BLaER1 treated with 17β-estradiol and CSF1 and Interleukin-3, amounts not matched to agents 10 nM and 100 nM (cell line): Measurements from ENCODE around the gene EPB41.

Source experiments
- H3K27ac ChIP-seq, 11 experiments: shearing (Covaris generic); formaldehyde crosslinking; 2 replicates each; pipeline ENCODE4 v1.8.1; 2022
- H3K27me3 ChIP-seq, 11 experiments: shearing (Covaris generic); formaldehyde crosslinking; 2 replicates each; pipeline ENCODE4 v1.8.1; 2022
- H3K36me3 ChIP-seq, 11 experiments: shearing (Covaris generic); formaldehyde crosslinking; 2 replicates each; pipeline ENCODE4 v1.8.1; 2022
- H3K4me1 ChIP-seq, 10 experiments: shearing (Covaris generic); formaldehyde crosslinking; 2 replicates each; pipeline ENCODE4 v1.8.1; 2022
- H3K4me2 ChIP-seq, 11 experiments: shearing (Covaris generic); formaldehyde crosslinking; 2 replicates each; pipeline ENCODE4 v1.8.1; 2022
- H3K4me3 ChIP-seq, 10 experiments: shearing (Covaris generic); formaldehyde crosslinking; 2 replicates each; pipeline ENCODE4 v1.8.1; 2022
- H3K9ac ChIP-seq, 11 experiments: shearing (Covaris generic); formaldehyde crosslinking; 2 replicates each; pipeline ENCODE4 v1.8.1; 2022
- H3K9me3 ChIP-seq, 11 experiments: shearing (Covaris generic); formaldehyde crosslinking; replicated peaks in 1 of 11; 2 replicates each; pipeline ENCODE4 v1.8.1; 2022
- H4K20me1 ChIP-seq, 11 experiments: shearing (Covaris generic); formaldehyde crosslinking; 2 replicates each; pipeline ENCODE4 v1.8.1; 2022
- Cebpa-rat ChIP-seq, 11 experiments: shearing (Covaris generic); IDR thresholded peaks; 2 replicates each; pipeline ENCODE4 v1.8.1; 2022

EPB41 gene

GRCh38 chr1:28887835-28888682, 26.3 kb upstream of the EPB41 start:
- Histone ChIP-seq H3K9me3 (no peaks in the 10 kb centered on the region), H3K4me1 (peaks cover 32 to 70% (median 57%) of the 10 kb centered on the region in 10 experiments), H3K27ac (peak overlapping the region; percentile 64 to 92 (median 82); a peak in 21 of 22 replicates), H3K36me3 (no peaks in the 10 kb centered on the region), H3K4me3 (peak overlapping the region; percentile 78 to 99 (median 96)), H4K20me1 (peaks cover 0 to 32% (median 6%) of the 10 kb centered on the region in 11 experiments; a peak in 10 of 22 replicates), H3K9ac (peak overlapping the region; percentile 73 to 94 (median 87)), H3K4me2 (peak overlapping the region; percentile 85 to 99 (median 95)), H3K27me3 (no peaks in the 10 kb centered on the region)
- no peak for TF ChIP-seq Cebpa-rat (IDR thresholded peaks at IDR 0.05)

- H3K9ac ChIP-seq = no peak overlapping the region
- no peaks in the 10 kb centered on the region for H3K27me3 ChIP-seq
- H3K4me3 ChIP-seq = no peak overlapping the region
- TF ChIP-seq Cebpa-rat (IDR thresholded peaks at IDR 0.05) = no peak
- H4K20me1 ChIP-seq = peaks cover 0 to 39% (median 6%) of the 10 kb centered on the region in 11 experiments; a peak in 11 of 22 replicates
- H3K4me2 ChIP-seq = peak overlapping the region in 6 of 11 experiments; percentile 1 to 96 (median 5); a peak in 7 of 22 replicates
- H3K27ac ChIP-seq = no peak overlapping the region
- no peaks in the 10 kb centered on the region for H3K9me3 ChIP-seq
- H3K4me1 ChIP-seq = peaks cover 27 to 65% (median 50%) of the 10 kb centered on the region in 10 experiments
- peaks cover 0 to 8% (median 0%) of the 10 kb centered on the region in 11 experiments; a peak in 5 of 22 replicates for H3K36me3 ChIP-seq
Observed at GRCh38 chr1:28888915-28889314, 25.5 kb upstream of the EPB41 start.

GRCh38 chr1:28889357-28889756, 25.0 kb upstream of the EPB41 start:
- Histone ChIP-seq H3K4me3 (no peak overlapping the region), H3K9ac (no peak overlapping the region), H3K4me2 (peak overlapping the region in 8 of 11 experiments; percentile 1 to 96 (median 5); a peak in 9 of 22 replicates), H3K4me1 (peaks cover 23 to 60% (median 46%) of the 10 kb centered on the region in 10 experiments), H3K9me3 (no peaks in the 10 kb centered on the region), H3K27ac (no peak overlapping the region), H3K27me3 (no peaks in the 10 kb centered on the region), H4K20me1 (peaks cover 0 to 43% (median 6%) of the 10 kb centered on the region in 11 experiments; a peak in 11 of 22 replicates), H3K36me3 (peaks cover 0 to 12% (median 2%) of the 10 kb centered on the region in 11 experiments; a peak in 7 of 22 replicates)
- TF ChIP-seq Cebpa-rat (IDR thresholded peaks at IDR 0.05) = no peak

- H3K27ac ChIP-seq = 0 out of 22 replicates have a peak overlapping the region, but pooled peaks of 2 of the 11 experiments have one; percentile 7 to 13
Observed at GRCh38 chr1:28890435-28890834, 23.9 kb upstream of the EPB41 start.

GRCh38 chr1:28890836-28891235, 23.5 kb upstream of the EPB41 start:
- Histone ChIP-seq H3K27ac (0 out of 22 replicates have a peak overlapping the region, but pooled peaks of 1 of the 11 experiments have one; percentile 13), H4K20me1 (peaks cover 0 to 53% (median 6%) of the 10 kb centered on the region in 11 experiments; a peak in 11 of 22 replicates), H3K9ac (0 out of 22 replicates have a peak overlapping the region, but pooled peaks of 1 of the 11 experiments have one; percentile 32), H3K4me1 (peaks cover 8 to 47% (median 32%) of the 10 kb centered on the region in 10 experiments), H3K4me2 (peak overlapping the region in 3 of 11 experiments; percentile 1 to 17 (median 10); a peak in 3 of 22 replicates), H3K36me3 (peaks cover 0 to 23% (median 9%) of the 10 kb centered on the region in 11 experiments; a peak in 8 of 22 replicates), H3K4me3 (no peak overlapping the region), H3K9me3 (no peaks in the 10 kb centered on the region), H3K27me3 (no peaks in the 10 kb centered on the region)
- no peak for TF ChIP-seq Cebpa-rat (IDR thresholded peaks at IDR 0.05)

More at GRCh38 chr1:28890435-28890834, 23.9 kb upstream of the EPB41 start:
- no peaks in the 10 kb centered on the region for H3K27me3 ChIP-seq
- no peak overlapping the region for H3K4me3 ChIP-seq
- peaks cover 0 to 22% (median 9%) of the 10 kb centered on the region in 11 experiments; a peak in 8 of 22 replicates for H3K36me3 ChIP-seq
- H3K4me1 ChIP-seq = peaks cover 12 to 51% (median 36%) of the 10 kb centered on the region in 10 experiments
- H3K9me3 ChIP-seq = no peaks in the 10 kb centered on the region
- H4K20me1 ChIP-seq = peaks cover 0 to 49% (median 6%) of the 10 kb centered on the region in 11 experiments; a peak in 11 of 22 replicates
- H3K9ac ChIP-seq = peak overlapping the region in 1 of 11 experiments; percentile 32; a peak in 1 of 22 replicates
- no peak for TF ChIP-seq Cebpa-rat (IDR thresholded peaks at IDR 0.05)
- peak overlapping the region in 5 of 11 experiments; percentile 3 to 96 (median 17); a peak in 5 of 22 replicates for H3K4me2 ChIP-seq

- H3K9ac ChIP-seq = no peak overlapping the region
- H3K27ac ChIP-seq = no peak overlapping the region
- peaks cover 0 to 23% (median 9%) of the 10 kb centered on the region in 11 experiments; a peak in 8 of 22 replicates for H3K36me3 ChIP-seq
- H3K4me2 ChIP-seq = 0 out of 22 replicates have a peak overlapping the region, but pooled peaks of 1 of the 11 experiments have one; percentile 1
- no peaks in the 10 kb centered on the region for H3K27me3 ChIP-seq
- H3K4me1 ChIP-seq = peaks cover 4 to 43% (median 28%) of the 10 kb centered on the region in 10 experiments
- no peaks in the 10 kb centered on the region for H3K9me3 ChIP-seq
- TF ChIP-seq Cebpa-rat (IDR thresholded peaks at IDR 0.05) = no peak
- H4K20me1 ChIP-seq = peaks cover 0 to 57% (median 6%) of the 10 kb centered on the region in 11 experiments; a peak in 11 of 22 replicates
- H3K4me3 ChIP-seq = no peak overlapping the region
Observed at GRCh38 chr1:28891256-28891655, 23.1 kb upstream of the EPB41 start.

- no peak for TF ChIP-seq Cebpa-rat (IDR thresholded peaks at IDR 0.05)
- no peaks in the 10 kb centered on the region for H3K27me3 ChIP-seq
- H3K9ac ChIP-seq = no peak overlapping the region
- H3K9me3 ChIP-seq = no peaks in the 10 kb centered on the region
- H3K4me1 ChIP-seq = peaks cover 10 to 37% (median 23%) of the 10 kb centered on the region in 10 experiments
- H3K4me2 ChIP-seq = no peak overlapping the region
- H3K36me3 ChIP-seq = peaks cover 0 to 25% (median 9%) of the 10 kb centered on the region in 11 experiments; a peak in 8 of 22 replicates
- peaks cover 0 to 76% (median 6%) of the 10 kb centered on the region in 11 experiments; a peak in 12 of 22 replicates for H4K20me1 ChIP-seq
- no peak overlapping the region for H3K27ac ChIP-seq
- no peak overlapping the region for H3K4me3 ChIP-seq
Observed at GRCh38 chr1:28893403-28894102, 20.8 kb upstream of the EPB41 start.

GRCh38 chr1:28894785-28895184, 19.6 kb upstream of the EPB41 start:
- peaks cover 20 to 36% (median 27%) of the 10 kb centered on the region in 10 experiments for H3K4me1 ChIP-seq
- H4K20me1 ChIP-seq = peaks cover 0 to 79% (median 6%) of the 10 kb centered on the region in 11 experiments; a peak in 13 of 22 replicates
- H3K4me2 ChIP-seq = no peak overlapping the region
- no peaks in the 10 kb centered on the region for H3K9me3 ChIP-seq
- TF ChIP-seq Cebpa-rat (IDR thresholded peaks at IDR 0.05) = no peak
- H3K27ac ChIP-seq = no peak overlapping the region
- H3K27me3 ChIP-seq = no peaks in the 10 kb centered on the region
- no peak overlapping the region for H3K9ac ChIP-seq
- H3K4me3 ChIP-seq = no peak overlapping the region
- H3K36me3 ChIP-seq = peaks cover 0 to 25% (median 9%) of the 10 kb centered on the region in 11 experiments; a peak in 8 of 22 replicates
